Endodermal cell (in vitro differentiated cells): ENCODE measurements around the gene SORD. TPM values are rescaled to one million over a fixed set of nuclear protein-coding genes. Genes with fewer than 3 reads are reported as not detected.
"Not testable (repeated sequence)": the region's sequence is repeated elsewhere in the genome, so short reads cannot be mapped to it uniquely, and the experiment has no call there.

ENCODE experiments used
- DNase-seq: peaks from one replicate; pipeline ENCODE4 v3.0.0-alpha.2; 2017
- H3K27ac ChIP-seq: 2 replicates; pipeline ENCODE4 v1.5.1; 2013; ENCODE audit warnings: mild to moderate bottlenecking, low read depth, low read length, moderate library complexity
- H3K27me3 ChIP-seq: 2 replicates; pipeline ENCODE4 v1.6.1; 2013; ENCODE audit warnings: mild to moderate bottlenecking, low read length, moderate library complexity; ENCODE audit not compliant: insufficient read depth, control insufficient read depth, poor library complexity, severe bottlenecking
- H3K36me3 ChIP-seq: 2 replicates; pipeline ENCODE4 v1.7.0; 2013; ENCODE audit warnings: mild to moderate bottlenecking, low read length, moderate library complexity; ENCODE audit not compliant: control insufficient read depth, insufficient read depth
- H3K4me1 ChIP-seq: one replicate; pipeline ENCODE4 v1.7.0; 2013; ENCODE audit warnings: low read length; ENCODE audit not compliant: control insufficient read depth, insufficient read depth
- H3K4me3 ChIP-seq: 2 replicates; pipeline ENCODE4 v1.5.1; 2013; ENCODE audit warnings: mild to moderate bottlenecking, low read length, moderate library complexity
- H3K9ac ChIP-seq: 2 replicates; pipeline ENCODE4 v1.6.1; 2013; ENCODE audit warnings: mild to moderate bottlenecking, low read length, moderate library complexity; ENCODE audit not compliant: poor library complexity, severe bottlenecking; ENCODE audit errors: extremely low read depth
- H3K9me3 ChIP-seq: 2 replicates; pipeline ENCODE4 v1.6.1; 2013; ENCODE audit warnings: mild to moderate bottlenecking, low read length, moderate library complexity; ENCODE audit not compliant: control insufficient read depth
- H3K27ac Mint-ChIP-seq: 2 replicates; pipeline ENCODE4 v1.8.0; 2020; ENCODE audit warnings: mixed read lengths
- H3K27me3 Mint-ChIP-seq: 2 replicates; pipeline ENCODE4 v1.8.0; 2021; ENCODE audit warnings: mild to moderate bottlenecking, mixed read lengths; ENCODE audit not compliant: insufficient read depth
- H3K36me3 Mint-ChIP-seq: 2 replicates; pipeline ENCODE4 v1.8.0; 2020; ENCODE audit warnings: low read depth, mixed read lengths
- H3K4me1 Mint-ChIP-seq: 2 replicates; pipeline ENCODE4 v1.8.0; 2020; ENCODE audit warnings: mixed read lengths
- H3K4me3 Mint-ChIP-seq: 2 replicates; pipeline ENCODE4 v1.8.0; 2020; ENCODE audit warnings: mild to moderate bottlenecking, moderate library complexity, mixed read lengths
- H3K9me3 Mint-ChIP-seq: 2 replicates; pipeline ENCODE4 v1.8.0; 2020; ENCODE audit warnings: mild to moderate bottlenecking, mixed read lengths
- CTCF ChIP-seq: fragments of 200-600 bp; sonication (generic); conservative IDR thresholded peaks from 2 replicates; pipeline ENCODE4 v1.5.0; 2021; ENCODE audit warnings: antibody characterized with exemption, mild to moderate bottlenecking
- WGBS, 2 experiments: methylation state at CpG; one replicate each; pipeline versions ENCODE4 v1.1.5 to v1.1.7; 2013; ENCODE audit warnings: missing lambda C conversion rate in 2 of 2, mixed read lengths in 1 of 2; ENCODE audit not compliant: insufficient coverage in 1 of 2, insufficient read length in 1 of 2; 5-methylcytosine and 5-hydroxymethylcytosine counted together
- total RNA-seq, 2 donors: library from RNA; stranded (reverse); fragmentation: NEBNext Ultra II Directional in 1 of 2; extraction: Animal tissue kit (Norgen Biotek cat#: 25700) in 1 of 2; gene quantifications; 2 replicates in 1 of 2; 3 replicates in 1 of 2; pipeline ENCODE4 v1.2.1, GENCODE V29; 2021

Gene SORD
- total RNA-seq, 2 donors from 2014 or later, result 28.7 to 40.3 TPM

- Histone ChIP-seq H3K9me3 (peaks cover 28% of the 10 kb centered on the region), H3K4me1 (no peaks in the 10 kb centered on the region), H3K27ac (no peak overlapping the region), H3K27me3 (no peaks in the 10 kb centered on the region), H3K4me3 (no peak overlapping the region), H3K9ac (no peak overlapping the region), H3K36me3 (no peaks in the 10 kb centered on the region)
- DNase-seq, result no peak
- H3K9me3 Mint-ChIP-seq, result peaks cover 51% of the 10 kb centered on the region
- H3K27ac Mint-ChIP-seq, result no peak overlapping the region
- no peak for TF ChIP-seq CTCF
- 79 to 100% methylated on average over 2 of the region's 2 CpGs for WGBS, 2 experiments
- H3K36me3 Mint-ChIP-seq, result no peaks in the 10 kb centered on the region
- no peaks in the 10 kb centered on the region for H3K4me1 Mint-ChIP-seq
- H3K4me3 Mint-ChIP-seq, result no peak overlapping the region
- H3K27me3 Mint-ChIP-seq, result peaks cover 11% of the 10 kb centered on the region
Measured at GRCh38 chr15:45009046-45009445, 13.9 kb upstream of the SORD start.

- 90% methylated on average over 1 of the region's 1 CpG for WGBS, 2 experiments
- H3K4me3 ChIP-seq, H3K36me3 Mint-ChIP-seq, H3K27me3 ChIP-seq, H3K4me1 Mint-ChIP-seq, H3K9ac ChIP-seq, DNase-seq, H3K4me1 ChIP-seq, H3K27ac ChIP-seq, H3K36me3 ChIP-seq, H3K4me3 Mint-ChIP-seq, H3K27ac Mint-ChIP-seq: not testable (repeated sequence)
- peaks cover 11% of the 10 kb centered on the region for H3K9me3 ChIP-seq
- Mint-ChIP-seq H3K9me3 (peaks cover 27% of the 10 kb centered on the region), H3K27me3 (peaks cover 47% of the 10 kb centered on the region)
Measured at GRCh38 chr15:45015114-45015513, 7.9 kb upstream of the SORD start.

- not testable (repeated sequence) for H3K9ac ChIP-seq, DNase-seq, H3K9me3 ChIP-seq, H3K4me3 ChIP-seq, H3K4me1 ChIP-seq, H3K27me3 ChIP-seq, H3K36me3 ChIP-seq, H3K27ac ChIP-seq, H3K27ac Mint-ChIP-seq, H3K4me3 Mint-ChIP-seq, H3K4me1 Mint-ChIP-seq, H3K36me3 Mint-ChIP-seq
- Mint-ChIP-seq H3K27me3 (peaks cover 53% of the 10 kb centered on the region), H3K9me3 (peaks cover 13% of the 10 kb centered on the region)
- 89 to 93% methylated on average over 5 to 9 of the region's 9 CpGs for WGBS, 2 experiments
Measured at GRCh38 chr15:45020222-45020900, 2.6 kb upstream of the SORD start.

GRCh38 chr15:45020901-45021259, 2.1 kb upstream of the SORD start:
- H3K36me3 Mint-ChIP-seq, H3K4me1 ChIP-seq, H3K9me3 ChIP-seq, H3K4me1 Mint-ChIP-seq, H3K36me3 ChIP-seq, H3K27me3 ChIP-seq, H3K4me3 Mint-ChIP-seq, H3K27ac ChIP-seq, H3K27ac Mint-ChIP-seq, DNase-seq, H3K4me3 ChIP-seq, H3K9ac ChIP-seq: not testable (repeated sequence)
- WGBS, 2 experiments, result 94 to 95% methylated on average over 8 to 9 of the region's 9 CpGs
- Mint-ChIP-seq H3K9me3 (peaks cover 12% of the 10 kb centered on the region), H3K27me3 (peaks cover 49% of the 10 kb centered on the region)
